UCSD-AML1 (cell line): ENCODE results near the gene ZNF641.
"Not testable (repeated sequence)": the region's sequence is repeated elsewhere in the genome, so short reads cannot be mapped to it uniquely, and the experiment has no call there.

Experiments
- DNase-seq: peaks from one replicate; lab custom pipeline; 2025; ENCODE audit not compliant: unreplicated experiment; lab: John Stamatoyannopoulos, UW

Gene ZNF641

GRCh38 chr12:48336061-48336460 lies 14.7 kb downstream of the ZNF641 start:
- no peak for DNase-seq

- no peak for DNase-seq
These were observed 15.9 kb downstream of the ZNF641 start for GRCh38 chr12:48334808-48335207.

GRCh38 chr12:48333680-48334079 lies 17.0 kb downstream of the ZNF641 start:
- DNase-seq = not testable (repeated sequence)

DNA sequence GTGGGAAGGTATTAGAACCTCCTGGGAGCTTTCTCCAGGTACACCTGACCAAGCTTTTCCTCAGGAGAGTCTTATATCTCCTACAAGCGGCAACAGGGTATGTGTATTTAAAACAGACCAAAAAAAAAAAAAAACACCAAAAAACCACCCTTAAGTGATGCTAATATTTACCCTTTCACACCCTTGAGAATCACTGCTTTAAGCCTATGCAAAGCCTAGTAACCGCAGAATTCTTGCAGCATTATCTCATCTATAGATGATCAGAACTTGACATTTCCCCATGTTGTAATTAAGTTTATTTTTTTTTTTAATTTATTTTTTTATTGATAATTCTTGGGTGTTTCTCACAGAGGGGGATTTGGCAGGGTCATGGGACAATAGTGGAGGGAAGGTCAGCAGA lies 19.3 kb downstream of the ZNF641 start:
- DNase-seq = no peak

GRCh38 chr12:48329199-48329939 lies 21.4 kb downstream of the ZNF641 start:
- no peak for DNase-seq

DNA sequence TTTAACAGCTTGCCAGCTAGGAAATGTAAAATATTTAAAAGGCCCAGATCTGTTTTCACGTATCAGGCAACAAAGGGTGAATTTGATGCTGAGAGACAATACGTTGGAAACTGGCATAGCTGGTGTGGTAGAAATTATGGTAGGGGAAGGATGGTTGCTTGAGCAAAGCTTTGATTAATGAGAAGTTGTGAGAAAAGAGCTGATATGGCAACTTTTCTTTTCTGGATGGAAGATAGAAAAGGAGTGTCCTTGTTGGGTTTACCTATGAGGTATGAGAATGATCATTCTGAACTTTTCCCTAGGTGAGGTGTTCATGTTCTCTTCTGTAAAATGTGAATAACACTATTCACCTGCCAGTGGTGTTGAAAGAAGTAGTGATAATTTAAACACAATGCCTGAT lies 34.2 kb downstream of the ZNF641 start:
- DNase-seq = no peak

DNA sequence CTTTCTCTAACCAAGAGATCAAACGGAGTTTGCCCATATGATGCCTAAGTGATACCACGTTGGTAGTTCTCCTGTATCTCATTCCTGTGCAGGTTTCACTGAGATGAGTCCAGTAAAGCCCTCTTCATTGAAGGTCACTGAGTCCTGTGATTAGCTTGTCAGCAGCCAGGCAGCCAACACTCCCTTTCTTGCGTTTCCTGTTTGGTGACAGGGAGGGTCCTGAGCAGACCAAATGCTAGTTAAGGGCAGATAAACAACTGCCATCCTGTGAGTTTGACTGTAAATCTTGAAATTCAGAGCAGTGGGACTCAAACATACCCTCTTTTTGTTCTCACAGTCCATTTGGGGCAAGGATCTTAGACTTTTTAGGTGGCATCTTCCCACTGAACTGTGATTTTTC lies 39.4 kb downstream of the ZNF641 start:
- DNase-seq = no peak

DNA sequence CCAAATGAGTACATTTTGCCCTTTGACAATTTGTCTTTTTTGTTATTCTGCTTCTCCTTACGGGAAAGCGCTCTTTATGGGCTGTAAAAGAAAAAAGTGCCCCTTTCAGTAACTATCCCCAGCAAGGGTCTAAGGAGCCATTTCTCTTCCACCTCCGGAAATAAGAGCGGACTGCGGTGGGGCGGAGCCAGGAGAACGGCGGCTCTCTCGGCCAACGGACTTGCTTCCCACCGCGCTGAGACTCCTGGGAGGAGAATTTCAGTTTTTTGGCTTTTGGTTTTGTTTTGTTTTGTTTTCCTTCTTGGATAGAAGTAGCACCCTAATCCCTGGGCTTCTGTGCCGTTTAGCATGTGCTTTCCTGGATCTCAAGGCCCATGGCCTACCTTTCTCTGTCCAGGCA lies 43.5 kb downstream of the ZNF641 start:
- DNase-seq = no peak

DNA sequence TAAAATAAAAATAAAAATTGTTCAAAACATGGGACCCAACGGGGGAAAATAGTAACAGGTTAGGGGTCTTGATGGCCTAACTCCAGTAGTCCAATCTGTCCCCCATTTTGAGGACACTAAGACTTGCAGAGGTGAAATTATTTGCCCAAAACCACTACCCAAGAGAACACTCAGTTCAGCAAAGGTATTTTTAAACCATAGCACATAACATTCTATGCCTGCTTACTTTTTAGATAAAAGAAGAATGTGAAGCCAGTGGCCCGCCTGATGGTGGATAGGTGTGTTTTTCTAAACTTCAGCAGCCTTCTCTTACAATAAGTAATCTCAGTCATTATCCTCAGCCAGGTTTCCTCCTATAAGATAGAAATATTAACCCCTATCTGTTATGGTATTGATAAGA lies 45.5 kb downstream of the ZNF641 start:
- no peak for DNase-seq

DNA sequence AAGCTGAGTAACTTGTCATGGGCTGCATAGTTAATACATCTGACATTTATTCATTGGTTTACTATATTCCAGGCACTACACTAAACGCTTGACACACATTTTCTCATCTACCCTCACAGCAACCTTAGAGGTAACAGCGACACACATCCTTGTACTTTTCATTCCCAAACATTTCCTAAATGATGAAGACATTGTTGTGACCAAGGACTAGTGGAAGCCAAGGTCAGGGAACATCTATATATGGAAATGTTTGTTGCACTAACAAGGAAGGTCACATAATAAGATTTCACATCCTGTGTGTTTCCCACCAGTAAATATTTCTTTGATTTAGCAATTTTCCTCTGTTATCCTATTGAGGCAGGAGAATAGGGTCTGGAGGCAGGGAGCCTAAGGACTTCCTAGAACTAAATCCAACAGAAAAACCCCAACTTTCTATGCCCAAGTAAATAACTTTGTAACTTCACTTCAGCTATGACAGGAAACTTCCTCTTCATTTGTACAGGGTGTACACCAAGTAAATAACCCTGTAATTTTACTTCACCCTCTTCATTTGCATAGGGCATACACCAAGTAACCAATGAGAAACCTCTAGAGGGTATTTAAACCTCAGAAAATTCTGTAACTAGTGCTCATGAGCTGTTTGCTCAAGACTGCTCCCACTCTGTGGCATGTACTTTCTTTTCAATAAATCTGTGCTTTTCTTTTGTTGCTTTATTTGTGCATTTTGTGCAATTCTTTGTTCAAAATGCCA lies 48.4 kb downstream of the ZNF641 start:
- DNase-seq = no peak

GRCh38 chr12:48300774-48301173 lies 49.9 kb downstream of the ZNF641 start:
- no peak for DNase-seq

GRCh38 chr12:48296586-48297282 lies 54.0 kb downstream of the ZNF641 start:
- DNase-seq = no peak

- DNase-seq = no peak
These were observed 58.7 kb downstream of the ZNF641 start for GRCh38 chr12:48292040-48292439.

GRCh38 chr12:48291511-48291910 lies 59.2 kb downstream of the ZNF641 start:
- DNase-seq = no peak

GRCh38 chr12:48288387-48289268 lies 62.1 kb downstream of the ZNF641 start:
- no peak for DNase-seq
